CD4-positive, alpha-beta memory T cell (primary cell): ENCODE measurements around the gene SEMA6A. TPM values are rescaled to one million over a fixed set of nuclear protein-coding genes. Genes with fewer than 3 reads are reported as not detected.
"Not testable (repeated sequence)": the region's sequence is repeated elsewhere in the genome, so short reads cannot be mapped to it uniquely, and the experiment has no call there.

Experiments
- CTCF ChIA-PET: fragments of 350-600 bp; sonication (Branson Sonifier 250); formaldehyde crosslinking; loops from one replicate; lab custom pipeline; 2021; ENCODE audit warnings: inconsistent platforms; ENCODE audit not compliant: partially characterized antibody; lab: Charles Lee
- POLR2A ChIA-PET: fragments of 350-600 bp; sonication (Branson Sonifier 250); formaldehyde crosslinking; loops from one replicate; lab custom pipeline; 2021; ENCODE audit not compliant: partially characterized antibody; lab: Charles Lee
- DNase-seq, 5 donors: peaks; one replicate each; pipeline versions ENCODE4 v3.0.0 to v3.0.0-alpha.2; 2020 to 2022; ENCODE audit warnings: mixed read lengths in 1 of 5
- H3K27ac ChIP-seq: one replicate; pipeline ENCODE4 v1.7.0; 2013; ENCODE audit warnings: low read depth, low read length
- H3K27me3 ChIP-seq: 2 replicates; pipeline ENCODE4 v1.7.0; 2013; ENCODE audit warnings: mild to moderate bottlenecking, low read length, moderate library complexity; ENCODE audit not compliant: insufficient read depth
- H3K36me3 ChIP-seq: 2 replicates; pipeline ENCODE4 v1.7.0; 2013; ENCODE audit warnings: mild to moderate bottlenecking, low read length, moderate library complexity; ENCODE audit not compliant: insufficient read depth
- H3K4me1 ChIP-seq: 2 replicates; pipeline ENCODE4 v1.7.0; 2013; ENCODE audit warnings: mild to moderate bottlenecking, low read length, moderate library complexity; ENCODE audit not compliant: insufficient read depth
- H3K4me3 ChIP-seq, 2 donors: one replicate each; pipeline ENCODE4 v1.7.0; 2013; ENCODE audit warnings: low read length in 2 of 2, mild to moderate bottlenecking in 1 of 2
- H3K9me3 ChIP-seq, 2 donors: one replicate each; pipeline ENCODE4 v1.7.0; 2013; ENCODE audit warnings: low read length in 2 of 2, control low read depth in 1 of 2; ENCODE audit not compliant: control insufficient read depth in 1 of 2
- H3K27ac Mint-ChIP-seq, 7 donors: one replicate each; pipeline ENCODE4 v1.8.0; 2020 to 2021; ENCODE audit warnings: mixed read lengths in 7 of 7, mild to moderate bottlenecking in 6 of 7, inconsistent platforms in 3 of 7, moderate library complexity in 3 of 7
- H3K27me3 Mint-ChIP-seq, 2 donors: one replicate each; pipeline ENCODE4 v1.8.0; 2020 to 2021; ENCODE audit warnings: mixed read lengths in 2 of 2
- H3K36me3 Mint-ChIP-seq, 2 donors: one replicate each; pipeline ENCODE4 v1.8.0; 2020 to 2021; ENCODE audit warnings: mixed read lengths in 2 of 2, inconsistent platforms in 1 of 2, mild to moderate bottlenecking in 1 of 2
- H3K4me1 Mint-ChIP-seq, 4 donors: one replicate each; pipeline ENCODE4 v1.8.0; 2020 to 2021; ENCODE audit warnings: mixed read lengths in 4 of 4, mild to moderate bottlenecking in 1 of 4
- H3K4me3 Mint-ChIP-seq, 8 donors: one replicate each; pipeline ENCODE4 v1.8.0; 2020 to 2021; ENCODE audit warnings: mixed read lengths in 8 of 8, mild to moderate bottlenecking in 7 of 8, moderate library complexity in 6 of 8, inconsistent platforms in 3 of 8
- H3K9me3 Mint-ChIP-seq, 8 donors: one replicate each; pipeline ENCODE4 v1.8.0; 2020 to 2021; ENCODE audit warnings: mixed read lengths in 8 of 8, mild to moderate bottlenecking in 5 of 8, inconsistent platforms in 3 of 8, moderate library complexity in 1 of 8
- intact Hi-C: fragments of 100-400 bp; cut with micrococcal nuclease; formaldehyde crosslinking; loops from one replicate; pipeline ENCODE4 v1.15.1; 2023
- polyA plus RNA-seq, 2 donors: library from polyadenylated mRNA; unstranded; fragments of 300-500 nt; fragmentation: Illumina TruSeq; gene quantifications; one replicate each; pipeline ENCODE4 v1.2.3, GENCODE V29; 2021
- total RNA-seq, 2 experiments: library from RNA; stranded (reverse); gene quantifications; one replicate each; pipeline ENCODE4 v1.2.3, GENCODE V29; 2021

SEMA6A gene
- total and polyA plus RNA-seq, 4 experiments from 2014 or later, result 0.20 to 1.2 TPM; not detected in 2

- ChIA-PET POLR2A (no interaction called here), CTCF (no interaction called here)
- Histone ChIP-seq H3K4me1 (no peaks in the 10 kb centered on the region), H3K36me3 (no peaks in the 10 kb centered on the region), H3K27me3 (no peaks in the 10 kb centered on the region), H3K9me3 (peaks cover 0 to 4% of the 10 kb centered on the region in 2 donors), H3K27ac (no peak overlapping the region), H3K4me3 (no peak overlapping the region)
- Mint-ChIP-seq H3K4me1 (no peaks in the 10 kb centered on the region), H3K27me3 (no peaks in the 10 kb centered on the region), H3K4me3 (peak overlapping the region in 1 of 8 donors; percentile 32), H3K27ac (no peak overlapping the region), H3K36me3 (peaks cover 0 to 8% of the 10 kb centered on the region in 2 donors), H3K9me3 (peaks cover 5 to 39% (median 25%) of the 10 kb centered on the region in 8 donors)
- intact Hi-C loops, result no loop called here
- no peak for DNase-seq
Measured at GRCh38 chr5:116546743-116547124, 27.9 kb downstream of the SEMA6A start.

GRCh38 chr5:116546033-116546742, 28.4 kb downstream of the SEMA6A start:
- no peaks in the 10 kb centered on the region for H3K36me3 ChIP-seq
- H3K27ac ChIP-seq, result no peak overlapping the region
- Mint-ChIP-seq H3K4me1 (no peaks in the 10 kb centered on the region), H3K36me3 (peaks cover 0 to 8% of the 10 kb centered on the region in 2 donors), H3K4me3 (peak overlapping the region in 1 of 8 donors; percentile 32), H3K27me3 (no peaks in the 10 kb centered on the region), H3K27ac (no peak overlapping the region), H3K9me3 (peaks cover 5 to 39% (median 25%) of the 10 kb centered on the region in 8 donors)
- POLR2A ChIA-PET, result no interaction called here
- no peak for DNase-seq
- peaks cover 0 to 4% of the 10 kb centered on the region in 2 donors for H3K9me3 ChIP-seq
- CTCF ChIA-PET, result no interaction called here
- no peaks in the 10 kb centered on the region for H3K27me3 ChIP-seq
- no peak overlapping the region for H3K4me3 ChIP-seq
- intact Hi-C loops, result no loop called here
- no peaks in the 10 kb centered on the region for H3K4me1 ChIP-seq

- H3K9me3 ChIP-seq, DNase-seq, POLR2A ChIA-PET, H3K36me3 ChIP-seq, H3K36me3 Mint-ChIP-seq, H3K4me1 Mint-ChIP-seq, H3K4me1 ChIP-seq, intact Hi-C loops, CTCF ChIA-PET, H3K27me3 Mint-ChIP-seq, H3K4me3 ChIP-seq, H3K4me3 Mint-ChIP-seq, H3K27ac ChIP-seq, H3K27ac Mint-ChIP-seq, H3K27me3 ChIP-seq: not testable (repeated sequence)
- H3K9me3 Mint-ChIP-seq, result peaks cover 7 to 39% (median 25%) of the 10 kb centered on the region in 8 donors
Measured at GRCh38 chr5:116545465-116545864, 29.2 kb downstream of the SEMA6A start.

GRCh38 chr5:116544531-116545241, 29.9 kb downstream of the SEMA6A start:
- no peak for DNase-seq
- Mint-ChIP-seq H3K27ac (no peak overlapping the region), H3K36me3 (peaks cover 0 to 8% of the 10 kb centered on the region in 2 donors), H3K27me3 (no peaks in the 10 kb centered on the region), H3K9me3 (peaks cover 7 to 39% (median 25%) of the 10 kb centered on the region in 8 donors), H3K4me3 (no peak overlapping the region), H3K4me1 (no peaks in the 10 kb centered on the region)
- ChIA-PET CTCF (no interaction called here), POLR2A (no interaction called here)
- intact Hi-C loops, result no loop called here
- no peak overlapping the region for H3K27ac ChIP-seq
- no peaks in the 10 kb centered on the region for H3K36me3 ChIP-seq
- H3K4me1 ChIP-seq, result no peaks in the 10 kb centered on the region
- no peaks in the 10 kb centered on the region for H3K27me3 ChIP-seq
- peaks cover 0 to 4% of the 10 kb centered on the region in 2 donors for H3K9me3 ChIP-seq
- H3K4me3 ChIP-seq, result no peak overlapping the region

- no peak overlapping the region for H3K27ac ChIP-seq
- H3K4me3 Mint-ChIP-seq, result no peak overlapping the region
- H3K27ac Mint-ChIP-seq, result no peak overlapping the region
- DNase-seq, result no peak
- H3K4me1 ChIP-seq, result no peaks in the 10 kb centered on the region
- CTCF ChIA-PET, result no interaction called here
- H3K9me3 Mint-ChIP-seq, result peaks cover 7 to 39% (median 24%) of the 10 kb centered on the region in 8 donors
- H3K36me3 Mint-ChIP-seq, result peaks cover 0 to 8% of the 10 kb centered on the region in 2 donors
- H3K4me1 Mint-ChIP-seq, result no peaks in the 10 kb centered on the region
- no peaks in the 10 kb centered on the region for H3K36me3 ChIP-seq
- POLR2A ChIA-PET, result no interaction called here
- no peaks in the 10 kb centered on the region for H3K27me3 Mint-ChIP-seq
- H3K4me3 ChIP-seq, result no peak overlapping the region
- intact Hi-C loops, result no loop called here
- H3K9me3 ChIP-seq, result peaks cover 0 to 4% of the 10 kb centered on the region in 2 donors
- H3K27me3 ChIP-seq, result no peaks in the 10 kb centered on the region
Measured at GRCh38 chr5:116543501-116543900, 31.1 kb downstream of the SEMA6A start.

- Histone ChIP-seq H3K36me3 (no peaks in the 10 kb centered on the region), H3K27me3 (no peaks in the 10 kb centered on the region), H3K4me3 (no peak overlapping the region), H3K4me1 (no peaks in the 10 kb centered on the region), H3K27ac (no peak overlapping the region), H3K9me3 (peaks cover 0 to 4% of the 10 kb centered on the region in 2 donors)
- Mint-ChIP-seq H3K4me1 (no peaks in the 10 kb centered on the region), H3K27me3 (no peaks in the 10 kb centered on the region), H3K27ac (no peak overlapping the region), H3K9me3 (peaks cover 7 to 35% (median 21%) of the 10 kb centered on the region in 8 donors), H3K4me3 (no peak overlapping the region), H3K36me3 (peaks cover 0 to 8% of the 10 kb centered on the region in 2 donors)
- intact Hi-C loops, result no loop called here
- ChIA-PET CTCF (no interaction called here), POLR2A (no interaction called here)
- no peak for DNase-seq
Measured at GRCh38 chr5:116542619-116543018, 32.0 kb downstream of the SEMA6A start.

GRCh38 chr5:116539222-116539621, 35.4 kb downstream of the SEMA6A start:
- no peaks in the 10 kb centered on the region for H3K36me3 ChIP-seq
- no peak overlapping the region for H3K27ac ChIP-seq
- Mint-ChIP-seq H3K36me3 (no peaks in the 10 kb centered on the region), H3K27ac (no peak overlapping the region), H3K4me1 (no peaks in the 10 kb centered on the region), H3K27me3 (no peaks in the 10 kb centered on the region), H3K9me3 (peaks cover 0 to 12% (median 5%) of the 10 kb centered on the region in 8 donors), H3K4me3 (no peak overlapping the region)
- DNase-seq, result no peak
- CTCF ChIA-PET, result no interaction called here
- no peaks in the 10 kb centered on the region for H3K4me1 ChIP-seq
- no peaks in the 10 kb centered on the region for H3K9me3 ChIP-seq
- intact Hi-C loops, result no loop called here
- POLR2A ChIA-PET, result no interaction called here
- no peaks in the 10 kb centered on the region for H3K27me3 ChIP-seq
- H3K4me3 ChIP-seq, result no peak overlapping the region
